Measurements from ENCODE around the gene EFNA1.
A peak's percentile ranks its signal among the peaks of the same experiment; 100 is the strongest.

The EFNA1 gene

DNA sequence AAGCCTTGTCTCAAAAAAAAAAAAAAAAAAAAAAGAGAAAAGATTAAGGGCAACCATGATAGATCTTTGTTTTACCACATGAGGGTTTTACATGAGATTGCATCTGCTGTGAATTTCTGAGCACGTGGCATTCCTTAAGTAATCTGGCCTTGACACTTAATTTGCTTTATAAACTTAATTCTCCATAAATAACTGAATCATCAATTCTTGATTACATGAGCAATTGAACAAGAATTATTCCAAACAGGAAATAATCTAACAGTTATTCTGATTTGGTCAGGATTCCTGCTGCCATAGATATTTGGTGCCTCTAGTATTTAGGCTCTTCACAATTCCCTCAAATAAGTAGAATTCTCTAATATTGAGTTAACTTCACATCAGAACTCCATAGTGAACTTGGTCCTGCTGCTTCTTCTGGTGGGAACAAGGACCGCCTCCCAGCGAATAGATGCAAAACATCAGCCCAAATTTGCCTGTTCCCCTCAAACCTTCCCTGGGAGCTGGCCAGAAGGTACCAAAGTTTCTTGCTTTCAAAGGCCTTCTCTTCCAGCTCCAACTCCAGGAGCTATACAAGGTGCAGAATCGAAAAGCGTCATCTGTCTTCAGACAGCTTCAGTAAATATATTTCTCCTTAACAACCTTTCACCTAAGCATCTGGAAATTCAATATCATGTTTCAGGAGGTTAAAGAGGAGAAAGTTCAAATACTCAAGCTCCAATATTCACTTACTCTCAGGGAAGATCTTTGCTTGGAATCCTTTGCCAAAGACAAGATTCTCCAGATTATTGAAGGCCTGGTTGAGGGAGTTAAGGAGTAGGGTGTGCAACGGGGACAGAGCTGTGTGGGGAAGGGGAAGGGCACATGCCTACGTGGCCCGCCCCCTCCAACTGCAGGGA is 44.4 kb downstream of the EFNA1 start:
- Mint-ChIP-seq H3K36me3 (peaks cover 8% of the 10 kb centered on the region), H3K27ac (peak overlapping the region; percentile 99), H3K9me3 (no peaks in the 10 kb centered on the region), H3K4me1 (peaks cover 46% of the 10 kb centered on the region), H3K27me3 (no peaks in the 10 kb centered on the region), H3K4me3 (peak overlapping the region; percentile 91)

GRCh38 chr1:155172732-155173477 is 45.2 kb downstream of the EFNA1 start, which contains the start of gene KRTCAP2:
Gene KRTCAP2, minus strand, starts transcription at chr1:155173304. Its CDS starts 80 bp downstream, at chr1:155173224.
- Mint-ChIP-seq H3K27me3 (no peaks in the 10 kb centered on the region), H3K4me1 (peaks cover 38% of the 10 kb centered on the region), H3K27ac (peak within 1 kb of the TSS; percentile 99), H3K36me3 (peaks cover 8% of the 10 kb centered on the region), H3K4me3 (peak within 1 kb of the TSS; percentile 91), H3K9me3 (no peaks in the 10 kb centered on the region)

DNA sequence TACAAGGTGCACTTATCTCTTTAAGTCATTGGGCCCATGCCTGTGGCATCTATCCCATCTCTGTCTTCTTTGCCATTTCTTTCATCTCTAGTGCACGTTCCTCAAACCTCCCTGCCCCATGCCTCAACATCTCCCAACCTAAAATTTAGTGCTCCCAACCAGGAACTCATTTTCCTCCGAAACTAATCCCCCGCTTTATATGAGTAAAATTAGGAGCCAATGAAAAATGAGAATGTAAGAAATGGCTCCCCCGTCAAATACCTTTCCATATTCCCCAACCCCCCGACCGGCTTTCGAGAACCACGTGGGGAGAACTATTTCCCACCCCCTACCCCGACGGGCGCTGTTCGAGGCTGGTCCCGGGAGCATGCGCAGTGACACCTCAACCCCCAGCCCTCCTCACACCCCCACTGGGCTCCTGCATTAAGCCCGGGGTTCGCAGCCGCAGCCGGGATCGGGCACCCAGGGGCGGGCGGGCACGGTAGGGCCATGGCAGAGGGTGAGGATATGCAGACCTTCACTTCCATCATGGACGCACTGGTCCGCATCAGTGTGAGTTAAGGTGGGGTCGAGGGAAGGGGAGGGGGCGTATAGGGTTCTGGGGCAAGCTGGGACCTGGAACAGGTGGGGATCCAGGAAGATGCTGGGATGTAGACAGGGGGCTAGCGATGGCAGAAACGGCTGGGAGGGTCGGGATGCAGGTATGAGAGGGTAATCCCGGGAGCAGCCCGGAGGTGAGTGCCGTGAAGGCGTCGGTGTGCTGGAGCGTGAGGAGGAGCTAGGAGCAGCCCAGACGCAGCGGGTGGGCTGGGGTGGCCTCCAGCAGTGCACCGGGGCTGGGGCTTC is 46.0 kb downstream of the EFNA1 start, which contains the start of gene TRIM46:
Gene TRIM46, plus strand, starts transcription at position 372 of the 846 bp plus-strand sequence. Its CDS starts 118 bp downstream, at position 490.
- peak within 1 kb of the TSS; percentile 91 for H3K4me3 Mint-ChIP-seq
- peak within 1 kb of the TSS; percentile 99 for H3K27ac Mint-ChIP-seq
- H3K9me3 Mint-ChIP-seq = no peaks in the 10 kb centered on the region
- no peaks in the 10 kb centered on the region for H3K27me3 Mint-ChIP-seq
- peaks cover 8% of the 10 kb centered on the region for H3K36me3 Mint-ChIP-seq
- peaks cover 35% of the 10 kb centered on the region for H3K4me1 Mint-ChIP-seq

DNA sequence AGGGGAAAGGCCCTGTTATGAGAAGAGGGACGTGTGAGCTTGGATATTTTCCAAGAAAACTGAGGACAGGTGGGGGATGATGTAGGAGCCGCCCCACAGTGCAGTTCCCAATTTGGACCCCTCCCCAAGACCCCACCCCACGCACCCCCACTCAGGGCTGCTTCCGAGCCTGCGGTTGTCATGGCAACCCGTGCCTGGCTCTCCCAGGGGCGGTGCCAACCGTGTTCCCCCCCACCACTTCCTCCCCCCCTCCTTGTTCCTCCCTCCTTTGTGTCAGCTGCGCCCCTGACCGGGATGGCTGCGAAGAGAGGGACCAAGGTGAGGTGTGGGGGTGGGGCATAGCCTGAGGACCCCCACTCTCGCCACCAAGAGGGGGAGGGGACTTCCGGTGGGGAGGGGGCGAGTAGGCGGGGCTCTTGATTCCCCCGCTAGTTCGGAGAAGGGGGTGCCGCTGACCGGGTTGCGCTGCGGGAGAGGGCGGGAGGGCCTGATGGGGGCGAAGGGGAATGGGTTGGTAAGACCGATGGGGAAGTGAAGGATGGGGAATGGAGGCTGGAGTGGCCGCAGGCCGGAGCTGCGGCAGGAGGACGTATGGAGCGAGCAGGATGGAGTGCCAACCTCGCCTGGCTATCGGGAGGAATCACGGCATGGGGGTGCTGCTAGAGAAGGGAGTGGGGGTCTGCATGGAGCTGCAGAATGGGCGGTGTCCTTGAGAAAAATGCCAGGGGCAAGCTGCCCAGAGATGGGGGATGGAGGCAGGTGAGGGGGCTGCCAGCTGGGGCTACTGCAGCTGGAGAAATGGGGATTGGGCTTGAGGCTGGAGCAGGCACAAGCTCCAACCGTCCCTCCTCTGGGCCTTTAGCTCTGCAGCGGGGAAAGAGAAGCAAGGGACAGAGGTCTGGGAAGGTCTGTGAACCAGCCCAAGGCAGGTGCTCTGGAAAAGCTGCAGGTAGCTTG is 46.9 kb downstream of the EFNA1 start:
- H3K4me1 Mint-ChIP-seq = peaks cover 35% of the 10 kb centered on the region
- H3K27me3 Mint-ChIP-seq = no peaks in the 10 kb centered on the region
- peak overlapping the region; percentile 91 for H3K4me3 Mint-ChIP-seq
- H3K9me3 Mint-ChIP-seq = no peaks in the 10 kb centered on the region
- H3K27ac Mint-ChIP-seq = peak overlapping the region; percentile 65
- peaks cover 7% of the 10 kb centered on the region for H3K36me3 Mint-ChIP-seq

GRCh38 chr1:155175281-155175926 is 47.7 kb downstream of the EFNA1 start:
- no peaks in the 10 kb centered on the region for H3K9me3 Mint-ChIP-seq
- peaks cover 6% of the 10 kb centered on the region for H3K36me3 Mint-ChIP-seq
- peak overlapping the region; percentile 33 for H3K4me3 Mint-ChIP-seq
- H3K27me3 Mint-ChIP-seq = no peaks in the 10 kb centered on the region
- peaks cover 35% of the 10 kb centered on the region for H3K4me1 Mint-ChIP-seq
- H3K27ac Mint-ChIP-seq = peak overlapping the region; percentile 41

- no peak overlapping the region for H3K27ac Mint-ChIP-seq
- H3K27me3 Mint-ChIP-seq = no peaks in the 10 kb centered on the region
- no peaks in the 10 kb centered on the region for H3K9me3 Mint-ChIP-seq
- H3K4me3 Mint-ChIP-seq = no peak overlapping the region
- H3K36me3 Mint-ChIP-seq = peaks cover 6% of the 10 kb centered on the region
- H3K4me1 Mint-ChIP-seq = peaks cover 35% of the 10 kb centered on the region
Observed at GRCh38 chr1:155175927-155176371, 48.3 kb downstream of the EFNA1 start.

DNA sequence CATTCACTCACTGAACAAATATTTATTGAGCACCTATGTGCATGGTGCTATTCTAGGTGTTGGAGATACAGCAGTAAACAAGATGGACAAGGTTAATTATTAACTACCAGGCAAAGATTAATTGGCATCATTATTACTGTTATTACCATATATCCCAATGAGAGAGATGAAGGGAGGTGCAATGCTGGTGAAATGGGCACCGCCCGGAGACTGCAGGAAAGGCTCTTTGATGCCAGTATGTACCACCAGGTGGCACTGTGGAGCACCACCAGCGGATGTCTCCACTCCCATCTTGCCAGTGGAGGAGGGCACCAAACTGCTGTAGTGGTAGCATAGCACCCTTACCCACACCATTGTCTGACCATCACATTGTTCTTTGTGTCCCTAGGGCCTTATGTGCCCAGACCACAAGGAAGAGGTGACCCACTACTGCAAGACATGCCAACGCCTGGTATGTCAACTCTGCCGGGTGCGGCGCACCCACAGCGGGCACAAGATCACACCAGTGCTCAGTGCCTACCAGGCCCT is 48.9 kb downstream of the EFNA1 start:
- Mint-ChIP-seq H3K36me3 (peaks cover 6% of the 10 kb centered on the region), H3K27me3 (no peaks in the 10 kb centered on the region), H3K27ac (peak overlapping the region; percentile 47), H3K9me3 (no peaks in the 10 kb centered on the region), H3K4me1 (peaks cover 35% of the 10 kb centered on the region), H3K4me3 (peak overlapping the region; percentile 61)

DNA sequence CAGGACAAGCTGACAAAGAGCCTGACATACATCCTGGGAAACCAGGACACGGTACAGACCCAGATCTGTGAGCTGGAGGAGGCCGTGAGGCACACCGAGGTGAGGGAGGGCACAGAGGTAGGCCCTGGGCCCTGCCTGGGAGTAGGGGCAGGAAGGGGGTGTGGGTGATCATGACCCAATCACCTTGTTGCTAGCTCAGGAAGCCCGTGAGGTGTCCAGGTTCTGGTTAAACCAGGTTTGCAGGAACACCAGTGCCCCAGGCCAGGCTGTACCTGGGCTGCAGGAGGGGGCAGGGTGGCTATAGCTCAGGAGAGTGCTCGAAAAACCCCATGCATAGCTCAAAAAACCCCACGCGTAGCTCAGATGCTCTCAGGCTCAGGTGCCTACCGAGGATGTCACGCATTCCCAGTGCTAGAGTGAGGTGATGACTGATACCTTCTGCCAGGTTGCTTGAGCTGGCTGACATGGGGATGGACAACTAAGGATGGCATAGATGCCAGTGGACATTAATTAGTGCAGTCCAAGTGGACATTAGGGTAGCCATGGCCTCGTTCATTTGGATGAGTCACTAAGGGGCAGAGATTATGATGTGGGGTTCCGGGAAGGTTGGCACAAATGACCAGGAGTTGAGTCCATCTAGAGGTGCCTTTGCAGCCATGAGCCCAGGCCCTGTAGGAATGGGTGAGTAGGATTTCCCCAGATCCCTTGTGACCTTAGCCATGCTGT is 49.7 kb downstream of the EFNA1 start:
- H3K36me3 Mint-ChIP-seq = peaks cover 3% of the 10 kb centered on the region
- H3K4me3 Mint-ChIP-seq = no peak overlapping the region
- H3K27ac Mint-ChIP-seq = no peak overlapping the region
- H3K9me3 Mint-ChIP-seq = no peaks in the 10 kb centered on the region
- H3K4me1 Mint-ChIP-seq = peaks cover 28% of the 10 kb centered on the region
- no peaks in the 10 kb centered on the region for H3K27me3 Mint-ChIP-seq

- H3K4me3 Mint-ChIP-seq = no peak overlapping the region
- H3K36me3 Mint-ChIP-seq = peaks cover 3% of the 10 kb centered on the region
- peaks cover 28% of the 10 kb centered on the region for H3K4me1 Mint-ChIP-seq
- H3K9me3 Mint-ChIP-seq = no peaks in the 10 kb centered on the region
- no peaks in the 10 kb centered on the region for H3K27me3 Mint-ChIP-seq
- H3K27ac Mint-ChIP-seq = no peak overlapping the region
Observed at GRCh38 chr1:155177918-155178281, 50.2 kb downstream of the EFNA1 start.

DNA sequence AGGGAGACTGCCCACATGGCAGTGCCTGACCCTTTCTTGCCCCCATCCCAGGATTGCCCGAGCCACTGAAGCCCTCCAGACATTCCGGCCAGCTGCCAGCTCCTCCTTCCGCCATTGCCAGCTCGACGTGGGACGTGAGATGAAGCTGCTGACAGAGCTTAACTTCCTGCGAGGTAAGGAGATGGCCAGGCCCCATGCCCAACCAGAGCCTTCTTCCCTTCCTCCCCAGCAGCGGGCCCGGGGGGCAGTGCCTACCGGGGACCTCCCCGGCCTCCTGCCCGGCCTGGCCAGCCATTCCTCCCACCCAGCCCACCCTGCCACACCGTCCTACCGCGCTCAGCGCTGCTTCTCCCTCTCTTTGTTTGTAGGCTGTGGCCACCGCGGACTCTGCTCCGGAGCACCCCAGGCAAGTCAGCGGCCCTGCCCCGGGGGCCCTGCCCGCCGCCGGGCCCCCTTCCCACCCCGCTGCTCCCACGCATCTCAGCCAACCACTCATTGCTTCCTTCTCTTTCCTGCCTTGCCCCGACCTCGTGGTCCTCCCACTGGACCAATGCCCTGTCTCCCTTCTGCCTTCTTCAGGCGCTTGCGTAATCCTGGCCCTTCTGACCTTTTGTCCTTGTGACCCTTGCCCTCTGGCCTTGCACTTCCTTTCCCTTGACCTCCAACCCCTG is 50.9 kb downstream of the EFNA1 start:
- Mint-ChIP-seq H3K27me3 (no peaks in the 10 kb centered on the region), H3K4me1 (peaks cover 22% of the 10 kb centered on the region), H3K9me3 (no peaks in the 10 kb centered on the region), H3K4me3 (no peak overlapping the region), H3K27ac (no peak overlapping the region), H3K36me3 (peaks cover 7% of the 10 kb centered on the region)

- H3K27ac Mint-ChIP-seq = no peak overlapping the region
- H3K4me3 Mint-ChIP-seq = no peak overlapping the region
- no peaks in the 10 kb centered on the region for H3K9me3 Mint-ChIP-seq
- H3K4me1 Mint-ChIP-seq = peaks cover 15% of the 10 kb centered on the region
- no peaks in the 10 kb centered on the region for H3K27me3 Mint-ChIP-seq
- peaks cover 8% of the 10 kb centered on the region for H3K36me3 Mint-ChIP-seq
Observed at GRCh38 chr1:155179112-155180031, 51.7 kb downstream of the EFNA1 start.
